Left colon (tissue), 2 donors: ENCODE data around the gene TMEM132D. TPM values are rescaled to one million over a fixed set of nuclear protein-coding genes. Genes with fewer than 3 reads are reported as not detected.
A peak's percentile ranks its signal among the peaks of the same experiment; 100 is the strongest.

Source experiments
- ATAC-seq: fragments of 200-7000 bp; cut with Tn5 transposase; one replicate; pipeline ENCODE4 v1.9.1; 2020; ENCODE audit warnings: mild to moderate bottlenecking, moderate library complexity
- DNase-seq, 2 donors: peaks; one replicate each; pipeline ENCODE4 v3.0.0-alpha.2; 2020
- intact Hi-C, 2 donors: fragments of 100-400 bp; cut with DNase I in 1 of 2; cut with micrococcal nuclease in 1 of 2; formaldehyde crosslinking; loops; one replicate each; pipeline versions ENCODE4 v1.11.2 to v1.14.0; 2022; cut with DNase I, micrococcal nuclease
- total RNA-seq, 2 donors: library from RNA; stranded (reverse); fragmentation: NEBNext Ultra II Directional; extraction: Animal tissue kit (Norgen Biotek cat#: 25700); gene quantifications; one replicate each; pipeline ENCODE4 v1.2.1, GENCODE V29; 2021
- donor health status: DM: no; HTN: no; CAD: no.
- donor health status: DM: yes; HTN: yes; CAD: no.

Gene TMEM132D
- total RNA-seq, 2 donors from 2014 or later = 0.15 to 0.25 TPM

DNA sequence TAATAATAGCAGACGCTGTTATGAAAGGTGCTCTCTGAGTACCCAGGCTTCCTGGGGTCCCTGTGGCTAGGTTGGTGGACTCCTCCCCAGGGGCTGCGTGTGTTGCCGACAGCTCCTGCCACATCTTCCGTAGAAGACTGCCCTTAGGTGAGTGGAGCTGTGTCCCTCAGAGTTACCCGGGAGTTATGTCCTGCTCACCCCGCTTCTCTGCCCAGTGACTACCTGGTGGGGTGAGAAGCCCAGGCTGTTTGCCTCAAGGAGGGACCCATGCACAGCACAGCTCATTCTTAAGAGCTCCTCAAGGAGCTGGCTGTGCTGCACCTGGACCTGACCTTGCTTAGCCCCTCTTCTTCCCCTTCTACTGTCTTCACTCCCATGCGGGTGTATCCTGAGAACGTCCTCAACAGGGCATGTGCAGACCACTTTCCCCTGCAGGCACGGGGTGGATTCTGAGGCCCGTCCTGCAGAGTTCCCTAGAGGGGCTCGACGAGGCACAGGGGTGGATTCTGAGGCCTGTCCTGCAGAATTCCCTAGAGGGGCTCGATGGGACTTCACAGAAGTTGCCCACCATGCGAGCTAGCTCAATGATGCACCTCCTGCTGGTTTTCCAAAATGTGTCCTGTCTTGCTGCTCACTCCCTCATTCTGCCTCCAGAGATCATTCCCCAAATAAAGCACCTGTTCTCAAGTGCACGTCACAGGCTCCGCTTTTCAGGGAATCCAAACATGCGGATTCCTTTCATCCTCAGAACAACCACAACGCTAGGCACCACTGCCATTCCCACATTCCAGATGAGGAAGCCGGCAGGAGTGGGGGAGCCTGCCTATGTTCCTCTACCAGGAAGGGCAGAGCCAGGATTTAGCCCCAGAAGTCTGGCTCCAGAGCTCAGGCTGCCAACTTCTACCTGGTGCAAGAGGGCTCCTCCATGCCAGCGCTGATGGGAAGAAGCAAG, 818.7 kb downstream of the TMEM132D start:
- intact Hi-C loops = no loop called here

DNA sequence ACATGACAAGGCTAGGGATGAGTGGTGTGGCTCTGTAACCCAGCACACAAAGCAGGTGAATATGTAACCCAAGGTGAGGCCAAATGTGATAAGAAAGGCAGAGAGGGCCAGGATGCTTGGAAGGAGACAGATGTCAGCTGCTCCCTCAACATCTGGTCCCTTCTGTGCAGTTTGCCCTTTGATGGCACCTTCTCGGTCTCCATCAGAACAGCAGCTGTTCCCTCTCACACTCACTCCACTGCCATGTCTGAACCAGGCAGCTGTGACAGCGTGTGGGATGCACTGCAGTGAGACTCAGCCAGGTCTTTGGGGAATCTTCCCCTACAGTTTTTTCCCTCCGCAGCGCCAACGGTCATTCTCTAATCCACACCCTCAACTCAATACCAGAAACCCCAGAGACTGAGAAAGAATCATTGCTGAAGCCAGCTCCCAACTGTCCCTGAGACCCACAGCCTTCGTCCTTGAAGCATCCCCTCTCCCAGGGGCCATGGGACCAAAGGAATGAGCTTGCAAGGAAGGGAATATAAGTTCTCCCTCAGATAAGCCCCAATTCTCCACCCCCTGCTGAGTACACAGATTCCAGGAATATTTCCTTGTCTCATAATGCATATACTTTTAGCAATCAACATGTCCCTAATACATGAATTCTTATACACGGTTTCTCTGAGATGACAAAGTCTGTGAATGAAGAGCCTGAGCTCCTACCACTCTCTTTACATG, 820.5 kb downstream of the TMEM132D start:
- ATAC-seq (no peak), DNase-seq (no peak)
- intact Hi-C loops = no loop called here

More for the DNA sequence above, 818.7 kb downstream of the TMEM132D start:
- DNase-seq (no peak), ATAC-seq (no peak)

DNA sequence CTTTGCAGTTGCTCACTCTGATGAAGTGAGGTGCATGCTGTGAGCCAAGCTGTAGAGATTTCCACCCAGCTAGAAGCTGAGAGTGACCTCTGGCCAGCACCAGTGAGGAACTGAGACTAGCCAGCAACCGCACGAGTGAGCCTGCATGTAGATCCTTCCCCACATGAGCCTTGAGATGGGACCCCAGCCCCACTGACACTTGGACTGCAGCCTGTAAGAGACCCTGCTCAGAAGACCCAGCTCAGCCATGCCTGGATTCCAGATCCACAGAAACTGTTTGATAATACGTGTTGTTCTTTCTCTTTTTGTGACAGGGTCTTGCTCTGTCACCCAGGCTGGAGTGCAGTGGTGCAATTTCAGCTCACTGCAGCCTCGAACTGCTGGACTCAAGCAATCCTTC, 821.4 kb downstream of the TMEM132D start:
- DNase-seq (no peak), ATAC-seq (no peak)
- intact Hi-C loops = no loop called here

DNA sequence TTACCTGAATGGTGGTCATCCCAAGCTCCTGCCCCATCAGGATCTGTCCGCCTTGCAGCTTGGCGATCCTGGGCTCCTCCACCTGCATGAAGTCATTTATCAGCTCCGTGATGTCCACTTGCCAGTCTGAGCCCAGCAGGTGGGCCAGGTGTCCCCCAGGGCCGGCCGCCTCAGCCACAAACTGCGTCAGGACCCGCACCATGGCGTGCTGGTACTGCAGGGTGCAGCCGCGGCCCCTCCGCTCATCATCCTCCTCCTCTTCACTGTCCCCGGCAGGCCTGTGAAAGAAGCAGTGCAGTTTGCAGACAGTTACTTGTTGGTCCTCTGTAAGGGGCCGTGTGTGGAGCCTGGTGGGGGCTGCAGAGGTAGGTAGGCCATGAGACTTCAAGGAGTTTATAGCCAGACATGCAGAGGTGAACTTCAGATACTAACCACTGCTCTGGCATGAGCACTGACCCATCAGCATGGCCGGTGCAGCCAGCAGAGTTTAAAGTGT, 822.0 kb downstream of the TMEM132D start:
- no peak for DNase-seq
- no peak for ATAC-seq
- intact Hi-C loops = no loop called here

DNA sequence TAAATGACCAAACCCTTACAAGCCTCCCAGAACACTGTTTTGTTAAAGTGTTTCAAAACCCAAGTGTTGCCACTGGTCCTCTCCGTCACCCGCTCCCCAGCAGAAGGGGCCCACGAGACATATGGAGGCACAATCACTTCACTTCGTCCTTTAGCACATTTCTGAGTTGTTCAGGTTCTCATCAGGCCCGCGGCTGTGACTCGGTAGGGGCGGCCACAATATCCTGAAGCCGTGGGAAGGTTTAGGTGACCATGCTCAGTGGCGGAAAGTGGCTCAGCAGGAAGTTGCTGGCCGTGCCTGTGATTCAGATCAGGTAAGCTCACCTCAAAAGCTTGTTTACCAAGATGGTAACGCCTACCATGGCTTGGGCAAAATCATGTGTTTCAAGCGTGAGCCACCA, 823.0 kb downstream of the TMEM132D start:
- DNase-seq (no peak), ATAC-seq (no peak)
- intact Hi-C loops = no loop called here

DNA sequence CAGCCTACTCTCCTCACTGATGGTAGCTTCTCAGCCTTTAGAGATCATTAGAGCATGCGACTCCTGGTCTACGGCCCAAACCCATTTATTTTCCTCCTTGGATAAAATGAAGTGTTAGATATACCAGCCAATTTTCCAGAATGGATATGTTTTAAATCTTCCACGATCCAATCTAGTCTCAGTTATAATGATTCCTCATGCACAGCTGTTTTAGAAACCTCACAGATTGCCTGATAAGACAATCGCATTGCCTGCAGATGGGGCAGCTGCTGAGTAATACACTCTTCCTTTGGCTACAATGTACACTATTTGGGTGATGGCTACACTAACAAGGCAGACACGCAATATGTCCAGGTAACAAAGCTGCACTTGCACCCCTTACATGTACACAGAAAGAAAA, 823.4 kb downstream of the TMEM132D start:
- intact Hi-C loops = no loop called here
- no peak for ATAC-seq
- no peak for DNase-seq

DNA sequence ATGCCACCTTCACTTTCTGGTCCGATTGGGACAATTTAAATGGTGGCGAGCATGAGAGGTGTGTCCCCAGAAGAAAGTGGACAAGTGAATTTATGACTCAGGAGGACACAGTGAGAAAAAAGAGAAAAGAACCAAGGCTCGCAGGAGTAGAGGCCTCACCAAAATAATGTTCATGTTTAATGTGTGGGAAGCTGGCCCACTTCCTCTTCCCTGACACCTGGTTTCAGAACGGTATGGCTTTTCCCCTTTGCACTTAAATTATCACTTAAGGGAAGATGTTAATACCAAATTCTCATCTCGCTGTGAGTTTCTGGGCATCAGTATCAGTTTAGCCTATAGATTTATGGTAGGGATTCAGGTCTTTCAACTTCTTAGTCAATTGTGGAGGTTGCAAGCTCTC, 824.1 kb downstream of the TMEM132D start:
- intact Hi-C loops = no loop called here

DNA sequence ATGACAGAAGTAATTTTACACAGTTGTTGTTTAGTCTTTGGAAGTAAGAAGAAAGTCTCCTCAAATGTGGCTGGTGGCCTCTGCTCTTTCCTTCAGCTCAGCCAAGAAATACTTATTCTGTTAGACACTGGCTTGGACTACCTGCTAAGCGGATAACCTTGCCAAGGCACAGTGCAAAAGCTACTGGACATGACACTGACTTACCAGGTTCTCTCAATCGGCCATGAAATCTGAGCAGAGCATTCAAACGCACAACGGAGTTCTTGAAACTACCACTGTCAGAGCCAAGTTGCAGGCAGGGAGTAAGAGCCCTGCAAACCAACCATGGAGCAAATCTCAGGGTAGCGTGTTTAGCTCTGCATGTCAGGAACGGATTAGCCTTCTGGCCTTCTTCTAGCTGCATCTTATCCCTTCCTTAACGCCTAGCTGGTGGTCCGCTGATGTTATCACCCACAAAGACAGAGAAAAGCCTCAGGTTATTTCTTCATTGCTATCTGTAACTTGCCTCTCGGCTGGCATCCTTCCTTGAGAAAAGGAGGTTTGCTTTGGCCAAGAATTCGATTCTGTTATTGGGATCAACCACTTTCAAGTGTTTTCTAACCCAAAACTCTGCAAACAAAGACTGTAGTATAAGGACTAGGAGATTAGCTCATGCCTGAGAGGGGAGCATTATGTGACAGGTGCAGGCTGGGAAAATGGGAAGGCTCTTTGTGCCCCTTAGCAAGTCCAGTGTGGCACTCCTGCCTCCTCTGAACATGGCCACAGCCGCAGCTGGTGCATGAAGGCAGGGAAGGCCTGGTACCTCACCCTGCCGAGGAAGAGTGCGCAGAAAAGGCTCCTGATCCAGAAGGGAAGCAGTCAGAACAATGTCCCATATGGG, 827.1 kb downstream of the TMEM132D start:
- no peak for DNase-seq
- ATAC-seq = no peak
- intact Hi-C loops = no loop called here

More for the DNA sequence above, 824.1 kb downstream of the TMEM132D start:
- ATAC-seq = no peak
- no peak for DNase-seq

DNA sequence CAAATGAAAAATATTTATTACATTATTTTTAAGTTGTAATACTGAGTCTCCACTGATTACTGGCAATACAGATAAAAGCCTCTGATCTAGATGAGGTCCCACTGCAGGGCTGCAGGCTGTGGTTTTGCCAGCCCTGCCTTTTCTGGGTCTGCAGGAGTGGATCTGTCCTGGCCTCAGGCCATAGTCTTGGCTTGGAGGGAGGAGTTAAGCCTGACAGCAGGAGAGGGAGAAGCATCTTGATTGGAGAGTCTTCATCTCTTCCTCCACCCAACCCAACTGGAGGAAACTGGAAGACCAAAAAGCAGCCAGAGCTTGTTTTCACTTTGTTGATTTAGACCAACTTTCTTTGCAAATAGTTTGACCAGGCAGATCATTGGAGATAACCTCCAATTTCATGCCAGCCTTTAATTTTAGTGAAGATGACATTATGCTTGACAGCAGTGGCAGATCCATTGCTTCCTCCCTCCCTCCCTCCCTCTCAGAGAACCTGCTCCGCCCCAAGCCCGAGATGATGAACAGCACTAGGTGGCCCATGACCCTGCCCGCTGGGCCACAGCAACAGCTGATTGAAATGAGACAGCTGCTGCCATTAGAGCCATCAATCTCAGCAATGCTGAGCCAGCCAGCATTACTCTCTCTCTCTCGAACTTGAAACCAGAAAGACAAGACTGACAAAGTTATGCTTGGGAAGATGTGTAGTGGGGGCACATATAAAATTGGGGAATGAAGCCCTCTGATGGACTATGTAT, 828.2 kb downstream of the TMEM132D start:
- ATAC-seq (no peak), DNase-seq (no peak)
- intact Hi-C loops = no loop called here

DNA sequence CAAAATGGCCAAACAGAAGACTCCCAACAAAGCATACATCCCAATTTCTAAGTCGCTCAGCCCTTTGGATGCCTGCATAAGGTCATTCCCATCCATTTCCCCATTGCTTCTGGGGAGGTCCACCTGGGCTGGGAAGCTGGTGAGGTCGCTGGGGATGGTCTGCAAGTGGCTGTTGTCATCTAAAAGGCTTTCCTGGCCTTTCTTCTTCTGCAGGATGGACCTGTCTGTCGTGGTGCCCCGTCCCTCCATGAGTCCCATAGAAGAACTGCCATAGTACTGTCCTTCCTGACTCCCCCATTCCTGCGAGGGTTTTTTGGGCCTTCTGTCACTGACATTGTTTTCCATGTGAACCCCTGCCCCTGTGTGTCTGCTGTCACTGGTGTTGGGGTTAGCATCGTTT, 829.4 kb downstream of the TMEM132D start:
- intact Hi-C loops = no loop called here
- DNase-seq = no peak
- ATAC-seq = no peak

DNA sequence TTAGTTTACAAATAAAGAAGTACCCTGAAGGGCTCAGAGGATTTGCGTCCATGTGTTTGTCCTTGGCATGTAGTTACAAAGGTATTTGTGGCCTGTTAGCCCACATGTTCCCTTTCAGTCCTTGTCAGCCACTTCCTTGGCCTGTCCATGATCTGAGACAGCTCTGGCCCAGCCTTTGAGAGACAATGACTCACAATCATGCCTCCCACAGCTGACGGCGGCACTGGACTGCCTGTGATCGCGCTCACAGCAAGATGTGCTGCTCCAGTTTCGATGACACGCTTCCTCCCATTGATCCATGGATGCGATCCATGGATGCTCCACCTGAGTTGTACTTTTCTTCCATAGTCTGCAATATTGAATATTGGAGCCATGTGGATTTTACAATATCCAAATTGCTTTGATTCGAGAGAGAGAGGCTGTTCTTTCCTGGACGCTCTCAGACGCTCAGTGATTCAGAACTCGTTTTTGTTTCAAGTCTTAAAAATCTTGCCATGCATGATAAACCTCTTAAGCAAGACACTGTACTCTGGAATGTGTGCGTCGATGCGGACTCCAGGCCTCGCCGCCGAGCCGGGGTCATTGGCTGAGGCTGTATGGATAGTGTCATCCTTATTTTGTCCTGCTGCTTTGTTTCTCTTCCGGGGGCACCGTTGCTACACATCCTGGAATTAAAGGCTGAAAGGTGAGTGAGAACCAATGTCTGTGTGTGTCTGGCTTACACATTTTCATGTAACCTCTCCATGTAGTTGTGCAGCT, 830.5 kb downstream of the TMEM132D start:
- no peak for ATAC-seq
- no peak for DNase-seq
- intact Hi-C loops = no loop called here

DNA sequence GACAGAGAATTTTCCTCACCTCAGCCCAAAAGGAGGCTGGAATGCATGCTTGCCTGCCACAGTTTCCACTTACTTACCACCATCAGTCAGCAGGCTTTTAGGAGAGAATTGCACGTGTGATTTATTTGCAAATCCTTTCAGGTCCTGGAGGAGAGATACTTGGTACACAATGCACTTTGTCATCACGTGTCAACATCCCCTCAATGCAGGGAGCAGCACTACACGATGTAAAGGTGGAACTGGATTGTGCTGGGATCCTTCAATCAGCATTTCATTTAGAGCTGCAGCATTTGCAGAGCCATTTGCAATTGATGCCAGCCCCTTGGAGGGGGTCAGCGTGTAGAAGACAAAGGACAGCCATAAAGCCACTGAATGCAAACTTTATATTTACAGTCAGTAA, 832.5 kb downstream of the TMEM132D start:
- intact Hi-C loops = no loop called here
- no peak for DNase-seq

DNA sequence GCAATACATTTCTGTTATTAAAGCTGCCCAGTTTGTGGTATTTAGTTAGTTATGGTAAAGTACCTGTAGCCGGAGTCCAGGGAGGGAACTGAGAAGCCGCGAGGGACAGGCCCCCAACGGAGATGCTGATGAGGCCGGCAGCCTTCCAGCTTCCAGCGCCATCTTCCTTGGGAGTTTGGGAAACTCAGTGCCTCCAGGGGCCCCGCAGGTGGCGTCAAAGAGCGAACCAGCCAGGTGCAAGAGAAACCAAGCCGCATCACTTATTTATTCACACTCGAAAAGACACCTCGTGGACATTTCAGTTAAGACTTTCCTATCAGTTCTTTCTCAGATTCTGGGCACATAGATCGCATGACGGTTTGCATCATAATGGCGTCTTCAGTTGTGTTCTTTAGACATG, 833.9 kb downstream of the TMEM132D start:
- DNase-seq = no peak
- intact Hi-C loops = no loop called here
- no peak for ATAC-seq

More for the DNA sequence above, 832.5 kb downstream of the TMEM132D start:
- no peak for ATAC-seq

DNA sequence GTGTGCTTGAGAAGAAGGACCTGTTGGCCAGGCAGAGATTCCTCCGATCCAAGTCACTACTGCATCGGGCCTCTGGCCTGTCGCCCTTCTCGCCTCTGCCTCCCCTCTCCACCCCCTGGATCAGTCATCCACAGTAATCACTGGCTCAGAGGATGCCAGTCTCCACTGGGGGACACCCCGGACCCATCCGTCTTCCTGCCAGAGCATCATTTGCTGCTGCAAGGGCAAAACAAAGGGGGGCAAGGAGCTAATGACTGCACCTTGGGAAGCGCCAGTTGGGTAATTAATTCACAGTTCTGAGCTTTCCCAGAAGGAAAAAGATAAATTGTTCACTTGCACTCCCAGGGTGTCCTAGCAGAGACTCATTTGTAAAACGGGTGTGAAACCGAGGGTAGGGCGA, 835.1 kb downstream of the TMEM132D start:
- DNase-seq (no peak), ATAC-seq (no peak)
- intact Hi-C loops = no loop called here

DNA sequence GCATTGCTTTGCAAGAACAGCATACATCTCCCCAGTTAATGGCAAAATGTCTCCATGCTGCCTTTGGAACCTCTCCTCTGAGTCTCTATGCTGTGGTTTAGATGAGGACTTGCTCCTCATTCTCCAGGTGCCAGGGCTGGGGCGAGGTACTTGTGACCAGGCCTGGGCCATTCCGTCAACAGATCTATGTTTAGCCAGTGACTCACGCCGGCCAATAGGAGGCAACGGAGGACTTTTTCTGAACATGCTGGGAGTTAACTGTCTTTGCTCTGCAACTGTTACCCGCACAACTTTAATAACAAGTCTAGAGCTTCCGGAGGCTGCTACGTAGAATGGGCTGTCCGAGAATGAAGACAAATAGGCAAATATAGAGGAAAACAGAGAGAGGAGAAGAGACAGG, 836.3 kb downstream of the TMEM132D start:
- intact Hi-C loops = no loop called here
- ATAC-seq (no peak), DNase-seq (peak in 1 of 2 donors; percentile 6)

DNA sequence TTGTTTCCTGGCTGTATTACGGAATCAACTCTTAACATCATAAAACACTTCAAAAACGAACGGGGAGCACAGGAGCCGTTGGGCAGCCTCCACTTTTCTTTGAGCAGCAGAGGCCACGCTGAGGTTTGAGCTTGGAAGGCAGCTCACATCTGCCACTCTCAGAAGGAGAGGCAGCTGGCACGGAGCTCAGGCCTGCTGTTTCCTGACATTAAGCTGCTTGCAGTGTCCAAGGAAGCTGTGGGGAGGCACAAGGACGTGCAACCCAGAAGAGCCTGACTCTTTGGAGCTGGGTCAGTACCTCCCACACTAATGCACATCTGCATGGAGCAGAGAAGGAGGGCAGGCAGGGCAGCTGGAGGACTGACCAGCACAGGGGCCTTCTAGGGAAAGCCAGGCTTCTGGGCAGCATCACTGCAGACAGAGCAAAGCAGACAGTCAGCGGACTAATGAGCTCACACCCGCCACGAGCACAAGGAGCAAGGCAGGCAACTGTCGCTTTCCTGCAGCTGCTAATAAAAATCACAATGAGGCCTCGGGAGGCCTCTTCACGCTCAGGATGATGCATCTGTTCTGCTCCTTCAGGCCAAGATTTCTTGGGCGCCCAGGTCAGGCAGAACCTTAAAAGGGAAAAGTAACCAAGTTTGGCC, 839.5 kb downstream of the TMEM132D start:
- intact Hi-C loops = no loop called here
- ATAC-seq (no peak), DNase-seq (no peak)

DNA sequence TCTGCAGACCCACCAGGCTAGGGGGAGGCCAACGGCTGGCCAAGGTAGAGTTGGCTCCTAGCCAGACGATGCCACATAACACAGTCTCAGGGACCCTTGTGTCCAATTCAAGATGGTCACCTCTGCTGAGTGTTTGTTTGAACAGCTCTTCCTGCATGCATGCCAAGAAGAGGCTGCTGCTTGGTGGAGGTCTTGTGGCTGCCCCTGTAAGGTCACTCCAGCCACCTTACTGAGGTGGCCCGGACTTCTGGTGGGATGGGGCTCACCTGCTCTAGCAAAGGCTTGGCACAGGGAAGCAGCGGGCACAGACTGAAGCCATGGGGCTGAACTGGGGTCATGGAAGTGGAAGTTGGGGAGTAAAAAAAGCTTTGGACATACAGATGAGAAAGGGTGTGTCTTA, 840.2 kb downstream of the TMEM132D start:
- intact Hi-C loops = no loop called here
- DNase-seq = no peak
- ATAC-seq = no peak
